GM13977 (cell line): ENCODE data around the gene CDKN2B.

Experiments used
- DNase-seq: peaks from one replicate; pipeline ENCODE4 v3.0.0; 2012; ENCODE audit warnings: low spot score
- in situ Hi-C: fragments of 300-500 bp; cut with MboI; formaldehyde crosslinking; loops from one replicate; pipeline ENCODE4 v1.12.0; 2022; ENCODE audit warnings: low sequenced_read_pairs, low pct_unique_long_range_greater_than_20kb, mixed read lengths, inconsistent platforms; ENCODE audit not compliant: unreplicated experiment
- TF ChIP-seq, protein P1 (sequence below): IDR thresholded peaks from 2 replicates; pipeline ENCODE4 v1.5.1; 2012; ENCODE audit warnings: mild to moderate bottlenecking, control low read depth; ENCODE audit not compliant: insufficient read depth; ENCODE audit errors: extremely low read depth, missing control alignments

CDKN2B gene

DNA sequence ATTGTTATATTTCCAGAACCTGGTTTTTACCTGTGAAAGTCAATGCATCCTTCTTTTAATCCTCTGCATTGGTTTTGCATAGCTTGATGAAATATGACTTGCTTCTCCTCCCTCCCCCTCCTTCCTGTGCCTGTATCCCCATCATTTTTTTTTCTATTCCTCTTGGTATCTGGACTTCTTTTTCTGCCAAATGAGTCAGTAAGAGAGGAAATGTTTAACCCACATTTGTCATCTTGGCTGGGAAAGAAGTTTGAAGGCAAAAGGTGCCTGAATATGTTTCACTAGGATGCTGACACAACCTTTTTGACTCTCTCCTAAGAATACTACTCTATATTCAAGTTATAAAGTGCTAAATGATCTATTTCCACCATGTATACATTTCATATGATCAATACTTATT, 35.5 kb upstream of the CDKN2B start:
- DNase-seq: no peak
- in situ Hi-C loops: loop anchor here (25.0 kb wide), 1 partner anchor 232 kb away; the partner anchor contains the start of gene MTAP
- TF ChIP-seq, protein P1, sequence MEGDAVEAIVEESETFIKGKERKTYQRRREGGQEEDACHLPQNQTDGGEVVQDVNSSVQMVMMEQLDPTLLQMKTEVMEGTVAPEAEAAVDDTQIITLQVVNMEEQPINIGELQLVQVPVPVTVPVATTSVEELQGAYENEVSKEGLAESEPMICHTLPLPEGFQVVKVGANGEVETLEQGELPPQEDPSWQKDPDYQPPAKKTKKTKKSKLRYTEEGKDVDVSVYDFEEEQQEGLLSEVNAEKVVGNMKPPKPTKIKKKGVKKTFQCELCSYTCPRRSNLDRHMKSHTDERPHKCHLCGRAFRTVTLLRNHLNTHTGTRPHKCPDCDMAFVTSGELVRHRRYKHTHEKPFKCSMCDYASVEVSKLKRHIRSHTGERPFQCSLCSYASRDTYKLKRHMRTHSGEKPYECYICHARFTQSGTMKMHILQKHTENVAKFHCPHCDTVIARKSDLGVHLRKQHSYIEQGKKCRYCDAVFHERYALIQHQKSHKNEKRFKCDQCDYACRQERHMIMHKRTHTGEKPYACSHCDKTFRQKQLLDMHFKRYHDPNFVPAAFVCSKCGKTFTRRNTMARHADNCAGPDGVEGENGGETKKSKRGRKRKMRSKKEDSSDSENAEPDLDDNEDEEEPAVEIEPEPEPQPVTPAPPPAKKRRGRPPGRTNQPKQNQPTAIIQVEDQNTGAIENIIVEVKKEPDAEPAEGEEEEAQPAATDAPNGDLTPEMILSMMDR: no peak

DNA sequence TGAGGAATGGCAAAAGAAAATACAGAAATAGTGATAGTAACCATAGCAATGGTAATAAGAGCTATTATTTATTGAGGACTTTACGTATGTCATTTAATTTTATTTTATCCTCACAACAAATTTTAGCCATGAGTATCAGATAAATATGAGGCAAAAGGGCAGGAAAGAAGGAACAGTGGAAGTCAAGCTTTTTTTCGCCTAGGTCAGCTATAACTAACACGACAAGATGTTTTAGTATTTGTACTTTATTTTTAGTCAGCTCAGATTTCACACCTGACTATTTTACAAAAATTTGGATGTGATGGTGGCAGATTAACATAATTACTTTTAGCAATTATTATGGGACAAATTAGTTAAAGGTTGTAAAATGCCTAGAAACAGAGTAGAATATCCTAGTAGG, 34.8 kb upstream of the CDKN2B start:
- in situ Hi-C loops: loop anchor here (25.0 kb wide), 1 partner anchor 232 kb away; the partner anchor contains the start of gene MTAP
- no peak for DNase-seq
- TF ChIP-seq, protein P1: no peak

DNA sequence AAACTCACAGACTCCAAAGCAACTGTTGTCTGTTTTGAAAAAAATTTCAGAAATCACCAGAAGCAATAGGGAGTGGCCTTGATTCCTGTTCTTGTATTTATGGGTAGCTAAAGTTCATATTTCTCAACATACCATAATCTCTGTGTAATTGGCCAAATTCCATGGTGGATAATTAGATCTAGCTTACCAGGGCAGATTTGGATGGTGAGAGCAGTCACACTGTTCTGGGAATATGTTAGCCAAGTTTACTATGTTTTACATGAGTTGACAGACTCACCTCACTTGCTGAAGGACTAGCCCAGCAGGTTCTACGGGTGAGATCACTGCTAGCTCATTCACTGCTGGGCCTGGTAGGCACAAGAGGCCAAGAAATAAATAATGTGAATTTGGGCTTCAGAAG, 32.7 kb upstream of the CDKN2B start:
- no peak for DNase-seq
- TF ChIP-seq, protein P1: no peak
- in situ Hi-C loops: loop anchor here (25.0 kb wide), 1 partner anchor 229 kb away; the partner anchor contains the start of gene MTAP

DNA sequence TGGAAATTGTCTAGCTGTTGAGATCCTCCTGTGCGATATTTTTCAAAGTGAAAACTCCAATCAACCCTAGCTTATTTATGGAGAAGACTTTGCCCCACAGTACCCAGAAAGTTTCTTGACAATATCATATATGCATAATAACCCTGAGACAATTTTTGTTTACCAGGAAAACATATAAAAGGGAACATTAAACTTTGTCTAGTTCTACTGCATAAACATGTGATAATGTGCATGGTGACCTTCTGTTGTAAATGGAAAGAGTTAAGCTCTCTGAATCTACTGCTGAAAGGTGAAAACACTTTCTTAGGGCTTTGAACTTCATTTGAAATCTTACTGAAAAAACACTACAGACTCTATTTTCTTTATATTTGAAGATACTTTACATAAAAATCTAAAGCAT, 32.2 kb upstream of the CDKN2B start:
- in situ Hi-C loops: loop anchor here (25.0 kb wide), 1 partner anchor 229 kb away; the partner anchor contains the start of gene MTAP
- DNase-seq: no peak
- TF ChIP-seq, protein P1: no peak

DNA sequence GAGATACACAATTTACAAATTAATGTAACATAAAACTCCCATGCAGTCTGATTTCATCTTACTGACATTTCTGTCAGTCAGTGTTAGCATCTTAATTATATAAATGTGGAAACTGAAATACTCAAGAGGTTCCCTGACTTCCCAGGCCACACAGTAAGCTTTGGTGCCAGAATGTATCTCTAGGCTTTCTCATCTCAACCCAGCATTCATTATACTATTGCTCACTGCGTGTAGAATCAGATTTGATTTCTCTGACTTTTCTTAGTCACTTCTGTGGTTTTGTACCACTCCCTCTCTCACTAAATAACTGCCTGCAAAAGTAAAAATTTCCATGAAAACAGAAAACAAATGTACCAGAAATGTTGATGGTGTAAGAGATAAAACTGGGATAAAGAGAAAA, 31.7 kb upstream of the CDKN2B start:
- in situ Hi-C loops: loop anchor here (25.0 kb wide), 1 partner anchor 228 kb away; the partner anchor contains the start of gene MTAP
- TF ChIP-seq, protein P1: no peak
- no peak for DNase-seq

DNA sequence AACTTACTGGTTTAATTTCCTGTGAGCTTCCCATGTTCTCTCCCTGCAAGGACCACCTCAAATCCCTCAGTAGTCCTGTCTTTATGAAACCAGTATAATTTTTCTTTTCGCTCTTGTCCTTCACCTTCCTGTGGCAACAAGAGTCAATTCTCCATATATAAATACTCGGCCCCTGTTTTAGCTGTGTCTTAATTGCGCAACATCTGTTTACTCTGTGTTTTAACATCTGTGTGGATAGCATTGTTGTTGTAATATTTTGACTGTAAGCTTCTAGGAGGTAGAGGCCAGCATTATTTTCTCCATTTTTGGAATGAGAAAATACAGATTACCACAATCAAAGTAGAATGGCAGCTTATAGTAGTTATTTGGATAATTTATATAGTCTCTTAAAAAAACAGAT, 30.2 kb upstream of the CDKN2B start:
- no peak for DNase-seq
- in situ Hi-C loops: loop anchor here (25.0 kb wide), 1 partner anchor 227 kb away; the partner anchor contains the start of gene MTAP
- TF ChIP-seq, protein P1: no peak
